ENCODE data around the gene ZNF569. TPM values are rescaled to one million over a fixed set of nuclear protein-coding genes. Genes with fewer than 3 reads are reported as not detected.
A peak's percentile ranks its signal among the peaks of the same experiment; 100 is the strongest.

ZNF569 gene
- total and polyA plus RNA-seq, 2 of the 13 experiments (the other 11 are each of a cell fraction or from before 2014, with no cell fraction given): 1.4 to 5.7 TPM

GRCh38 chr19:37466798-37467607 is at the start of gene ZNF569 (continued):
- TF ChIP-seq MLXIP (CRISPR knock-in tag; IDR thresholded peaks at IDR 0.05; ENCODE audit: borderline replicate concordance): no peak
- TF ChIP-seq HCFC1 (IDR thresholded peaks at IDR 0.05; ENCODE audit: low read depth, low read length): peak; percentile 97
- no peak for TF ChIP-seq ZNF282 (IDR thresholded peaks at IDR 0.05; ENCODE audit: partially characterized antibody)
- peak; percentile 70 for TF ChIP-seq ZNF547 (CRISPR knock-in tag; IDR thresholded peaks at IDR 0.05)
- TF ChIP-seq ZKSCAN8 (CRISPR knock-in tag; IDR thresholded peaks at IDR 0.05; ENCODE audit: borderline replicate concordance): no peak
- TF ChIP-seq DDIT3 (CRISPR knock-in tag; IDR thresholded peaks at IDR 0.05): no peak
- TF ChIP-seq MTA3 (CRISPR knock-in tag; IDR thresholded peaks at IDR 0.05): no peak
- no peak for TF ChIP-seq HHEX (CRISPR knock-in tag; IDR thresholded peaks at IDR 0.05)
- TF ChIP-seq ZNF484 (CRISPR knock-in tag; IDR thresholded peaks at IDR 0.05; ENCODE audit: borderline replicate concordance, low read depth): no peak
- TF ChIP-seq ZNF788 (CRISPR knock-in tag; IDR thresholded peaks at IDR 0.05; ENCODE audit: borderline replicate concordance): peak; percentile 37; the same call in 1 of the 2 replicates
- TF ChIP-seq ZNF350 (CRISPR knock-in tag; IDR thresholded peaks at IDR 0.05; ENCODE audit: borderline replicate concordance, low read depth): peak; percentile 91
- peak; percentile 72 for TF ChIP-seq SALL1 (CRISPR knock-in tag; IDR thresholded peaks at IDR 0.05)
- TF ChIP-seq TFDP1 (CRISPR knock-in tag; IDR thresholded peaks at IDR 0.05; ENCODE audit: borderline replicate concordance): no peak
- peak; percentile 56; the same call in 1 of the 2 replicates for TF ChIP-seq HIVEP1 (CRISPR knock-in tag; IDR thresholded peaks at IDR 0.05)
- TF ChIP-seq, protein P1, sequence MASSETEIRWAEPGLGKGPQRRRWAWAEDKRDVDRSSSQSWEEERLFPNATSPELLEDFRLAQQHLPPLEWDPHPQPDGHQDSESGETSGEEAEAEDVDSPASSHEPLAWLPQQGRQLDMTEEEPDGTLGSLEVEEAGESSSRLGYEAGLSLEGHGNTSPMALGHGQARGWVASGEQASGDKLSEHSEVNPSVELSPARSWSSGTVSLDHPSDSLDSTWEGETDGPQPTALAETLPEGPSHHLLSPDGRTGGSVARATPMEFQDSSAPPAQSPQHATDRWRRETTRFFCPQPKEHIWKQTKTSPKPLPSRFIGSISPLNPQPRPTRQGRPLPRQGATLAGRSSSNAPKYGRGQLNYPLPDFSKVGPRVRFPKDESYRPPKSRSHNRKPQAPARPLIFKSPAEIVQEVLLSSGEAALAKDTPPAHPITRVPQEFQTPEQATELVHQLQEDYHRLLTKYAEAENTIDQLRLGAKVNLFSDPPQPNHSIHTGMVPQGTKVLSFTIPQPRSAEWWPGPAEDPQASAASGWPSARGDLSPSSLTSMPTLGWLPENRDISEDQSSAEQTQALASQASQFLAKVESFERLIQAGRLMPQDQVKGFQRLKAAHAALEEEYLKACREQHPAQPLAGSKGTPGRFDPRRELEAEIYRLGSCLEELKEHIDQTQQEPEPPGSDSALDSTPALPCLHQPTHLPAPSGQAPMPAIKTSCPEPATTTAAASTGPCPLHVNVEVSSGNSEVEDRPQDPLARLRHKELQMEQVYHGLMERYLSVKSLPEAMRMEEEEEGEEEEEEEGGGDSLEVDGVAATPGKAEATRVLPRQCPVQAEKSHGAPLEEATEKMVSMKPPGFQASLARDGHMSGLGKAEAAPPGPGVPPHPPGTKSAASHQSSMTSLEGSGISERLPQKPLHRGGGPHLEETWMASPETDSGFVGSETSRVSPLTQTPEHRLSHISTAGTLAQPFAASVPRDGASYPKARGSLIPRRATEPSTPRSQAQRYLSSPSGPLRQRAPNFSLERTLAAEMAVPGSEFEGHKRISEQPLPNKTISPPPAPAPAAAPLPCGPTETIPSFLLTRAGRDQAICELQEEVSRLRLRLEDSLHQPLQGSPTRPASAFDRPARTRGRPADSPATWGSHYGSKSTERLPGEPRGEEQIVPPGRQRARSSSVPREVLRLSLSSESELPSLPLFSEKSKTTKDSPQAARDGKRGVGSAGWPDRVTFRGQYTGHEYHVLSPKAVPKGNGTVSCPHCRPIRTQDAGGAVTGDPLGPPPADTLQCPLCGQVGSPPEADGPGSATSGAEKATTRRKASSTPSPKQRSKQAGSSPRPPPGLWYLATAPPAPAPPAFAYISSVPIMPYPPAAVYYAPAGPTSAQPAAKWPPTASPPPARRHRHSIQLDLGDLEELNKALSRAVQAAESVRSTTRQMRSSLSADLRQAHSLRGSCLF (CRISPR knock-in tag; IDR thresholded peaks at IDR 0.05; ENCODE audit: borderline replicate concordance): no peak
- TF ChIP-seq ZNF878 (CRISPR knock-in tag; IDR thresholded peaks at IDR 0.05): no peak
- no peak for TF ChIP-seq FOXK2 (IDR thresholded peaks at IDR 0.05)
- TF ChIP-seq ZNF263 (CRISPR knock-in tag; IDR thresholded peaks at IDR 0.05): peak; percentile 23; the same call in 1 of the 2 replicates
- TF ChIP-seq KDM3A (CRISPR knock-in tag; IDR thresholded peaks at IDR 0.05; ENCODE audit: low read depth): no peak
- TF ChIP-seq ZNF543 (CRISPR knock-in tag; IDR thresholded peaks at IDR 0.05): peak; percentile 44; the same call in 1 of the 2 replicates
- no peak for TF ChIP-seq ZNF746 (CRISPR knock-in tag; IDR thresholded peaks at IDR 0.05)

Data from HepG2 (cell line).